22Rv1 (cell line): Measurements from ENCODE around the gene SNRNP70.

Experiments used
- ZFX ChIP-seq: fragments of 450-650 bp; IDR thresholded peaks from 2 replicates; pipeline ENCODE4 v1.6.1; 2017; ENCODE audit warnings: antibody characterized with exemption, borderline replicate concordance
- TF ChIP-seq, protein P1 (sequence below): fragments of 450-650 bp; IDR thresholded peaks from 2 replicates; pipeline ENCODE4 v1.5.1; 2017; ENCODE audit warnings: mild to moderate bottlenecking

DNA sequence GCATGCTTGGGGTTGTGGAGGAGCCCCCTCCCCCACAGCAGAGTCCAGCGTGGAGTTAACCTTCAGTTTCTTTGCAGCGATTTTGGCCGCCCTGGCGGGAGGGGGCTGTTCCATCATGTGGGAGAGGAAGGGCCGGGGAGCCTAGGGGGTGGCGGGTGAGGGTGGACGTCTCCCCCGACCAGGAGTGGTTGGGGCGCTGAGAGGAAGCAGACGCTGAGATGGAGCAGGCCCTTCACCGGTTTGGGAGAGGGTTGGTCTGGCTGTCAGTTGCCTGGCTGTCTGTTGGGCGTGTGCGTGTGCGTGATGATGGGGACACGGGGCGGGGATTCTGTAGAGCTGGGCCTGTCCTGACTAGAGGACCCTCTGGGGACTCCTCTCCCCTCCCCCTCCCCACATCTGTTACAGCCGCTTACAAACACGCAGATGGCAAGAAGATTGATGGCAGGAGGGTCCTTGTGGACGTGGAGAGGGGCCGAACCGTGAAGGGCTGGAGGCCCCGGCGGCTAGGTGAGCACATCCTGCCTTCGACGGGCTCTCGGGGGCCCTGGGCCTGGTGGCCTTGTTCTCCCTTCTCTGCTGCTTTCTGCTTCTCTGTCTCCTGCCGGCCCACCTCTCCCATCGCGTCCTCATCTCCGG, 19.1 kb downstream of the SNRNP70 start:
- TF ChIP-seq, protein P1, sequence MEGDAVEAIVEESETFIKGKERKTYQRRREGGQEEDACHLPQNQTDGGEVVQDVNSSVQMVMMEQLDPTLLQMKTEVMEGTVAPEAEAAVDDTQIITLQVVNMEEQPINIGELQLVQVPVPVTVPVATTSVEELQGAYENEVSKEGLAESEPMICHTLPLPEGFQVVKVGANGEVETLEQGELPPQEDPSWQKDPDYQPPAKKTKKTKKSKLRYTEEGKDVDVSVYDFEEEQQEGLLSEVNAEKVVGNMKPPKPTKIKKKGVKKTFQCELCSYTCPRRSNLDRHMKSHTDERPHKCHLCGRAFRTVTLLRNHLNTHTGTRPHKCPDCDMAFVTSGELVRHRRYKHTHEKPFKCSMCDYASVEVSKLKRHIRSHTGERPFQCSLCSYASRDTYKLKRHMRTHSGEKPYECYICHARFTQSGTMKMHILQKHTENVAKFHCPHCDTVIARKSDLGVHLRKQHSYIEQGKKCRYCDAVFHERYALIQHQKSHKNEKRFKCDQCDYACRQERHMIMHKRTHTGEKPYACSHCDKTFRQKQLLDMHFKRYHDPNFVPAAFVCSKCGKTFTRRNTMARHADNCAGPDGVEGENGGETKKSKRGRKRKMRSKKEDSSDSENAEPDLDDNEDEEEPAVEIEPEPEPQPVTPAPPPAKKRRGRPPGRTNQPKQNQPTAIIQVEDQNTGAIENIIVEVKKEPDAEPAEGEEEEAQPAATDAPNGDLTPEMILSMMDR, result no peak
- TF ChIP-seq ZFX, result no peak
